Neuronal stem cell (in vitro differentiated cells): ENCODE data around the gene ARMC12.
A peak's percentile ranks its signal among the peaks of the same experiment; 100 is the strongest.

Source experiments
- DNase-seq: peaks from one replicate; pipeline ENCODE4 v3.0.0-alpha.2; 2013; ENCODE audit warnings: low spot score
- H2AFZ ChIP-seq: one replicate; pipeline ENCODE4 v1.6.1; 2013; ENCODE audit warnings: mild to moderate bottlenecking, low read length, inconsistent platforms
- H2AK5ac ChIP-seq: 2 replicates; pipeline ENCODE4 v1.6.1; 2013; ENCODE audit warnings: low read depth, mild to moderate bottlenecking, inconsistent platforms, low read length, moderate library complexity, mixed read lengths
- H2BK120ac ChIP-seq: 2 replicates; pipeline ENCODE4 v1.6.1; 2013; ENCODE audit warnings: low read depth, mild to moderate bottlenecking, inconsistent platforms, low read length, moderate library complexity, mixed read lengths
- H2BK12ac ChIP-seq: one replicate; pipeline ENCODE4 v1.6.1; 2013; ENCODE audit warnings: low read length, inconsistent platforms
- H2BK15ac ChIP-seq: 2 replicates; pipeline ENCODE4 v1.6.1; 2013; ENCODE audit warnings: mild to moderate bottlenecking, low read length, inconsistent platforms, mixed read lengths
- H2BK5ac ChIP-seq: one replicate; pipeline ENCODE4 v1.6.1; 2013; ENCODE audit warnings: inconsistent platforms, mild to moderate bottlenecking, low read length, moderate library complexity
- H3K14ac ChIP-seq: one replicate; pipeline ENCODE4 v1.6.1; 2013; ENCODE audit warnings: low read length, inconsistent platforms
- H3K18ac ChIP-seq: 2 replicates; pipeline ENCODE4 v1.6.1; 2013; ENCODE audit warnings: low read length, inconsistent platforms
- H3K23ac ChIP-seq: 2 replicates; pipeline ENCODE4 v1.6.1; 2013; ENCODE audit warnings: low read depth, mild to moderate bottlenecking, mixed read lengths, low read length, inconsistent platforms; ENCODE audit not compliant: poor library complexity
- H3K27ac ChIP-seq: replicated peaks from 3 replicates; pipeline ENCODE4 v1.5.1; 2013; ENCODE audit warnings: low read length, inconsistent platforms
- H3K27me3 ChIP-seq, 3 experiments: 2 replicates each; pipeline ENCODE4 v1.6.1; 2013; ENCODE audit warnings: low read length in 3 of 3, mild to moderate bottlenecking in 2 of 3, inconsistent platforms in 1 of 3, low read depth in 1 of 3, mixed read lengths in 1 of 3, moderate library complexity in 1 of 3; ENCODE audit not compliant: control insufficient read depth in 3 of 3, insufficient read depth in 3 of 3
- H3K36me3 ChIP-seq, 2 donors: replicated peaks in 1 of 2; 2 replicates each; pipeline ENCODE4 v1.6.1; 2013; ENCODE audit warnings: low read length in 2 of 2; ENCODE audit not compliant: control insufficient read depth in 2 of 2, insufficient read depth in 2 of 2
- H3K4ac ChIP-seq: 2 replicates; pipeline ENCODE4 v1.6.1; 2013; ENCODE audit warnings: inconsistent platforms, mild to moderate bottlenecking, low read length, moderate library complexity
- H3K4me1 ChIP-seq, 2 donors: 1 replicate in 1 of 2; 2 replicates in 1 of 2; pipeline ENCODE4 v1.6.1; 2013; ENCODE audit warnings: low read length in 2 of 2, low read depth in 1 of 2; ENCODE audit not compliant: control insufficient read depth in 2 of 2, insufficient read depth in 1 of 2
- H3K4me2 ChIP-seq: one replicate; pipeline ENCODE4 v1.6.1; 2013; ENCODE audit warnings: mild to moderate bottlenecking, low read length, inconsistent platforms; ENCODE audit not compliant: insufficient read depth, poor library complexity, severe bottlenecking
- H3K4me3 ChIP-seq, 2 donors: 2 replicates each; pipeline ENCODE4 v1.5.1; 2013; ENCODE audit warnings: low read length in 2 of 2, mild to moderate bottlenecking in 2 of 2, inconsistent platforms in 1 of 2, moderate library complexity in 1 of 2
- H3K79me1 ChIP-seq: one replicate; pipeline ENCODE4 v1.6.1; 2013; ENCODE audit warnings: low read depth, mild to moderate bottlenecking, inconsistent platforms, low read length, moderate library complexity
- H3K9ac ChIP-seq: one replicate; pipeline ENCODE4 v1.6.1; 2013; ENCODE audit warnings: mild to moderate bottlenecking, low read depth, low read length, inconsistent platforms; ENCODE audit not compliant: poor library complexity
- H3K9me3 ChIP-seq, 2 donors: replicated peaks in 1 of 2; 2 replicates each; pipeline versions ENCODE3 to v1.6.1; 2013; ENCODE audit warnings: low read length in 2 of 2, mild to moderate bottlenecking in 2 of 2, inconsistent platforms in 1 of 2, low read depth in 1 of 2, mixed read lengths in 1 of 2, moderate library complexity in 1 of 2; ENCODE audit not compliant: control insufficient read depth in 2 of 2, insufficient read depth in 1 of 2
- H4K8ac ChIP-seq: one replicate; pipeline ENCODE4 v1.6.1; 2013; ENCODE audit warnings: low read depth, mild to moderate bottlenecking, inconsistent platforms, low read length, moderate library complexity
- H4K91ac ChIP-seq: one replicate; pipeline ENCODE4 v1.6.1; 2013; ENCODE audit warnings: low read length, low read depth, mild to moderate bottlenecking, inconsistent platforms; ENCODE audit not compliant: poor library complexity
- WGBS, 2 donors: extraction: QIAGEN DNeasy Blood & Tissue Kit; methylation state at CpG; one replicate each; pipeline ENCODE4 v1.1.7; 2013; ENCODE audit warnings: missing lambda C conversion rate in 2 of 2, mixed read lengths in 1 of 2; ENCODE audit not compliant: insufficient read length in 2 of 2, insufficient replicate concordance in 1 of 2; ENCODE audit errors: extremely low coverage in 2 of 2; 5-methylcytosine and 5-hydroxymethylcytosine counted together

The ARMC12 gene

DNA sequence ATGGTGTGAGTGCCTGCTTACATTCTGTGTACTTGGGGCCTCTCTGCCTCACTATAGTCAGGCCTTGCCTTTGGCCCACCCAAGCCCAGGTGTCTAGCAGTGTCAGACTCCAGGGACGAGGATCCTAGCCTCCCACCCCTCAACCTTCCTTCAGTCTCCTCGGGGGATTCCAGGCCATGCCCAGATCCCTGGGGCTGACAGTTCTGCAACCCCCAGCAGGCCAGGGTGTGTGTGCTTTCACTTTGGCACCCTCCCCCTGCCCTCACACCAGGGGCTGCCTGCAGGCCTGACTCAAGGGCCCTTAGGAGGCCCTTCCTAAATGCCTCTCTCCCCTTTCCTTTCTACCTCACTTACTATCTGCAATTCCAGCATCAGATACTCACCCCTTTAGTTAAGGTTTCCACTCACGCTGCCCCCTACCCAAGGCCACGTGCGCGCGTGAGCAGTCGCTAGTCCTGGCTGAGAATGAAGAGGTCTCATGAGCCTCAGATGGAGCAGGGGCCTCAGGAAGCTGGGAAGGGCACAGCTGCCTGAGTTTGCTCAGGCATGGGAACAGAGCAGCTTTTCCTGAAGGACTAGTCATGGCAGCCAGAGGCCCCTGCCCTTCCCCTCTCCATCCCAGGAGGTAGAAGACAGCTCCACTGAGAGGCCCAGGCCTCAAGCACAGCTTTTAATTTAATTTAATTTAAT lies 61.1 kb downstream of the ARMC12 start:
- H3K4me1 ChIP-seq = no peaks in the 10 kb centered on the region
- H2BK120ac ChIP-seq = no peak overlapping the region
- no peak overlapping the region for H2AK5ac ChIP-seq
- H3K79me1 ChIP-seq = no peaks in the 10 kb centered on the region
- DNase-seq = no peak
- no peak overlapping the region for H4K91ac ChIP-seq
- H2BK12ac ChIP-seq = no peak overlapping the region
- no peaks in the 10 kb centered on the region for H3K9me3 ChIP-seq
- peak overlapping the region; percentile 14 for H3K14ac ChIP-seq
- no peak overlapping the region for H4K8ac ChIP-seq
- no peak overlapping the region for H2BK15ac ChIP-seq
- no peak overlapping the region for H3K27ac ChIP-seq
- peak overlapping the region; percentile 0 for H3K23ac ChIP-seq
- no peak overlapping the region for H3K4me2 ChIP-seq
- no peak overlapping the region for H3K4ac ChIP-seq
- H2BK5ac ChIP-seq = no peak overlapping the region
- H3K4me3 ChIP-seq = peak overlapping the region in 1 of 2 donors; percentile 26
- H3K36me3 ChIP-seq = no peaks in the 10 kb centered on the region
- peaks cover 0 to 13% (median 0%) of the 10 kb centered on the region in 3 experiments for H3K27me3 ChIP-seq
- WGBS, 2 donors = no CpG with 5 or more reads among the region's 8 CpGs
- peak overlapping the region; percentile 13 for H2AFZ ChIP-seq
- H3K9ac ChIP-seq = no peak overlapping the region
- peak overlapping the region; percentile 3 for H3K18ac ChIP-seq
